ENCODE data around the gene MCF2L. TPM values are rescaled to one million over a fixed set of nuclear protein-coding genes. Genes with fewer than 3 reads are reported as not detected.
A peak's percentile ranks its signal among the peaks of the same experiment; 100 is the strongest.

Gene MCF2L
- total RNA-seq, 1 experiment from 2014 or later, result 53.2 TPM

GRCh38 chr13:112964971-112965492 lies 4.0 kb upstream of the MCF2L start:
- DNase-seq (ENCODE audit: low spot score), result peak; percentile 63

- no peak for DNase-seq (ENCODE audit: low spot score)
These were observed 3.4 kb upstream of the MCF2L start for GRCh38 chr13:112965573-112966115.

- DNase-seq (ENCODE audit: low spot score), result no peak
These were observed 2.2 kb upstream of the MCF2L start for GRCh38 chr13:112966776-112967175.

DNA sequence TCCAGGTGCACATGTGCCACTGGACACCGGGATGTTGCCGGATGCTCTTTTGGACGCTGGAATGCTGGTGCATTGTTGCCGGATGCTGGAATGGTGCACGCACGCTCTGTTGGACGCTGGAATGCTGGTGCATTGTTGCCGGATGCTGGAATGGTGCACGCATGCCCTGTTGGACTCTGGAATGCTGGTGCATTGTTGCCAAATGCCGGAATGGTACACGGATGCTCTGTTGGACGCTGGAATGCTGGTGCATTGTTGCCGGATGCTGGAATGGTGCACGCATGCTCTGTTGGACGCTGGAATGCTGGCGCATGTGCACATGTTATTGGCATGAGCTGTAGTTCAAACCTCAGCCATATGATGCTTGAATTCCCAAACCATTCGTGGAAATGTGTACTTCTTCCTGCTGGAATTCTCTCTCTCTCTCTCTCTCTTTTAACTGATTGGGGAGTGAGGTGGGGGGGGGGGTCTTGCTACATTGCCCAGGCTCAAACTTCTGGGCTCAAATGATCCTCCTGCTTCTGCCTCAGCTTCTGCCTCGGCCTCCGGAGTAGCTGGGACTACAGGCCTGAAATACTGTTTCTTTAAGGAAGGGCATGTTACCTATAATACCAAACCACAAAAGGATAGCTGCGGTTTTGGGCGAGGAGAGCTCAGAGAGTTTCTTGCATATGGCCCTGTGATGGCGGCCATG lies 1.2 kb upstream of the MCF2L start:
- no peak for DNase-seq (ENCODE audit: low spot score)

GRCh38 chr13:112968380-112968909 lies 569 bp upstream of the MCF2L start:
- DNase-seq (ENCODE audit: low spot score), result peak; percentile 89

- no peak for DNase-seq (ENCODE audit: low spot score)
These were observed 801 bp downstream of the MCF2L start for GRCh38 chr13:112969692-112970338.

- DNase-seq (ENCODE audit: low spot score), result no peak
These were observed 1.7 kb downstream of the MCF2L start for GRCh38 chr13:112970552-112971287.

DNA sequence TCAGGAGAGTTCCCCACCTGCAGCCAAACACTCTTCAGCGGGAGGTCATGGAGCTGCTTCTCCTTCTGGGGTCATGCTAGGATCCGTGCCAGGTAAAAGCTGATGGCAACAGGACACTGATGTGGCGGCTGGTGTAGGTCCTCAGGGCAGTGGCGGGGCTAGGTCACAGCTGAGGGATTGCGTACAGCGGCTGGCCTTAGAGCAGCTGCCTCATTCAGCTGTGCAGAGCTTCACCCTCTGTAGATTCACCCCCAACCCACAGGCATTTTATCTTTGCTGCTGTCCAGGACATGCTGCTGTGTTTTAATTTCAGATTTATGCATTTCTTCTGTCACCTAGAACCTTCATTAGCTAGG lies 2.3 kb downstream of the MCF2L start:
- no peak for DNase-seq (ENCODE audit: low spot score)

- DNase-seq (ENCODE audit: low spot score), result no peak
These were observed 3.2 kb downstream of the MCF2L start for GRCh38 chr13:112972258-112972657.

GRCh38 chr13:112972867-112973576 lies 4.0 kb downstream of the MCF2L start:
- DNase-seq (ENCODE audit: low spot score), result peak; percentile 40

DNA sequence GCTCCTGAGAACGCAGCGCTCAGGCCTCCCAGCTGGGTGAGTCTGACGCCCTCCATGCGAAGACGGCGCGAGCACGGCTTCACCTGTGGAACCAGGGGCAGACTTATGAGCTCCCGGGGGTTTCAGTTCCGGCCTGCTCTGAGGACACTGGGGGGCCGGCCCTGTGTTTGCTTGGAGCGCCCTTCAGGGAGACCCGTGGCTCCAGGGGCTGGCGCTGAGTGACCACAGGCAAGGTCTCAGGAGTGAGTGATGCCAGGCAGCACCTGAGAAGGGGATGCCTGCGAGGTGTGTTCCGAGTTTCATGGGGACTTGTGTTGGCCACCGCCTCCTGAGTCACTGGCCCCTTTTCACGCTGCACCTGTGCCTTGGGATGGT lies 4.5 kb downstream of the MCF2L start:
- DNase-seq (ENCODE audit: low spot score), result no peak

- no peak for DNase-seq (ENCODE audit: low spot score)
These were observed 5.1 kb downstream of the MCF2L start for GRCh38 chr13:112974125-112974524.

GRCh38 chr13:112974671-112975070 lies 5.7 kb downstream of the MCF2L start:
- DNase-seq (ENCODE audit: low spot score), result no peak

DNA sequence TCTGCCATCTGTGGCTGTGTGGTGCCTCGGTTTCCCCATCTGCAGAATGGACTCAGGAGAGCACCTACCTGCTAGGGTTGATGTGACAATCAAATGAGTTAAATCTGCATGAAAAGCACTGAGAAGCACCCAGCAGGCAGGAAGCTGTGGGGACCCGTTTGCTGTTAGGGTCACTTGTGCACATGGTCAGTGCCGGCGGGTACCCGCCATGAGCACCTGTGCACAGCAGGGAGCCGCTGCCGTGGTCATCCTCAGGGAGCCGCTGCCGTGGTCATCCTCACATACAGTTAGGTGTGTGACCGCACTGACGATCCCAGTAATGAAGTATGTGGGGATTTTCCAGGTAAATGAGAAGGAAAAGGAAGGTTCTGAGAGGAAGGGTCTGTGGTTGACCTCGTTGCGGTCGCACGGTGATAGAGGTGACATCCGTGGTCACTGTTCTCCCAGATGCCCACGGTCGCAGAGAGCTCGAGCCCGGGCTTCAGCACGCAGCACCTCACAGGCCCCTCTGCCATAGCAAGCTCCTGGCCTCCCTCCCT lies 6.5 kb downstream of the MCF2L start:
- DNase-seq (ENCODE audit: low spot score), result no peak

DNA sequence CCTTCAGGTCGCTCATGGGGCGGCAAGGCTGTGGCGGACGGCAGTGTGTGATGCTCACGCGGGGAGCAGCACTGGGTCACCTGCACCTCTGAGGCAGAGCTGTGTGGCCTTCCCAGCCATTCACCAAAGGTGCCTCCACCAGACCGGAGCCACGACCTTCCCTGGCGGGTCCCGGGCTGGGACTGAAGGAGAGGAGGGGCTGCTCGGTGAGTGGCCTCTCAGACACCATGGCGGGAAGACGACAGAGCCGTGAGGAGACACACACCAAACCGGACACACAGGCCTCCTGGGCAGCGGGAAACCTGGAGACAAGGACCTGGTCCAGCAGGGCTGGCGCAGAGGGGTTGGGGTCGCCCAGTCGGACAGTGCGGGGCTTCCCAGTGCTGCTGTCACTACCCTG lies 7.5 kb downstream of the MCF2L start:
- no peak for DNase-seq (ENCODE audit: low spot score)

DNA sequence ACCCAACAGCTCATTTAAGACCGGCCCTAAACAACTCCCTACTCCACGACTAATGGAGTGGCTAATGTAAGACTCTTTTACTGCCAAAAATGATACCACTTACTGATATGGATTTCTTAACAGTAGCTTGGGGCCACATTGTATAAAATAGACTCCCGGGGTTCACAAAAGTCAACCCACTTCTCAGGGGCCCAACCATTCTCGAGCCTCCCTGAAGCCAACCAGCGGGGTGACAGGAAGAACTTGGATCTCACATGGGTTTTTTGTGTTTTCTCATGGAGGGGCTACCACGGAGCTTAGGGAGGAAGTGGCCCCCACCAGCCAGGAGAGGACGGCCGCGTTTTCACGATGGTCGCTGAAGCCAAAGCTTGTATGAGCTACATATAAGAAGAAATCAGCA lies 8.1 kb downstream of the MCF2L start:
- no peak for DNase-seq (ENCODE audit: low spot score)

GRCh38 chr13:112977525-112977924 lies 8.5 kb downstream of the MCF2L start:
- no peak for DNase-seq (ENCODE audit: low spot score)

- no peak for DNase-seq (ENCODE audit: low spot score)
These were observed 9.8 kb downstream of the MCF2L start for GRCh38 chr13:112978561-112979405.

- no peak for DNase-seq (ENCODE audit: low spot score)
These were observed 10.4 kb downstream of the MCF2L start for GRCh38 chr13:112979406-112979902.

DNA sequence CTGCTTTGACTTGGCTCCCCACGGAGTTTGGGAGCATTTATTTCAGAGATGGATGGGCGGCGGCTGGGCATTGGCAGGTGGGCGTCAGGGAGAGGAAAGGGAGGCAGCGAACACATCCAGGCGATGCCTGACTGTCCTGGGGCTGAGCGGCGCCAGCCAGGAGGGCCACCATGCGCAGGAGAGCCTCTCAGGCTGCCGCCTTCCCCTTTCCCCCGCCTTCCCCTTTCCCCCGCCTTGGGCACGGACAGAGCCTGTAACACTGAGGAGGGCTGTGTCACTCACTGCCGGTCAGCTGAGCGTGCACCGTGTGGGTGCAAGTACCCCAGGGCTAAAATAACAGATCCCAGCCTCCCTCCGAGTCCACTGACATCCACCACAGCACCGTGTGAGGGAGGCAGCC lies 11.4 kb downstream of the MCF2L start:
- DNase-seq (ENCODE audit: low spot score), result no peak

Data from HT-29 (cell line).